Coronary artery (tissue), 2 donors: Measurements from ENCODE around the gene PMF1.

ENCODE experiments used
- DNase-seq: peaks from one replicate; pipeline ENCODE4 v3.0.0-alpha.2; 2017; ENCODE audit warnings: low spot score
- H3K27ac ChIP-seq, 2 donors: fragments of 200-600 bp; sonication (generic); one replicate each; pipeline ENCODE4 v1.5.1; 2016 to 2019
- H3K4me3 ChIP-seq: fragments of 200-600 bp; sonication (generic); 2 replicates; pipeline ENCODE4 v1.5.1; 2016; ENCODE audit warnings: mild to moderate bottlenecking, moderate library complexity
- CTCF ChIP-seq: fragments of 200-600 bp; sonication (generic); IDR thresholded peaks from one replicate; pipeline ENCODE4 v1.5.1; 2019; ENCODE audit warnings: antibody characterized with exemption

The PMF1 gene

GRCh38 chr1:156268336-156268735 lies 55.5 kb downstream of the PMF1 start:
- TF ChIP-seq CTCF, result no peak
- DNase-seq, result no peak
- Histone ChIP-seq H3K27ac (no peak overlapping the region), H3K4me3 (no peak overlapping the region)

GRCh38 chr1:156270314-156270713 lies 57.5 kb downstream of the PMF1 start:
- TF ChIP-seq CTCF, result no peak
- Histone ChIP-seq H3K4me3 (no peak overlapping the region), H3K27ac (no peak overlapping the region)
- no peak for DNase-seq

- Histone ChIP-seq H3K27ac (peak overlapping the region in 1 of 2 donors; percentile 51), H3K4me3 (no peak overlapping the region)
- TF ChIP-seq CTCF, result no peak
- no peak for DNase-seq
Measured at GRCh38 chr1:156276532-156276931, 63.7 kb downstream of the PMF1 start.

GRCh38 chr1:156276966-156277381 lies 64.2 kb downstream of the PMF1 start:
- no peak for DNase-seq
- no peak overlapping the region for H3K4me3 ChIP-seq
- H3K27ac ChIP-seq, result peak overlapping the region in 1 of 2 donors; percentile 51
- TF ChIP-seq CTCF, result no peak

GRCh38 chr1:156279837-156280236 lies 67.0 kb downstream of the PMF1 start:
- Histone ChIP-seq H3K27ac (no peak overlapping the region), H3K4me3 (no peak overlapping the region)
- DNase-seq, result no peak
- TF ChIP-seq CTCF, result no peak

- Histone ChIP-seq H3K27ac (no peak overlapping the region), H3K4me3 (peak overlapping the region; percentile 89)
- no peak for TF ChIP-seq CTCF
- no peak for DNase-seq
Measured at GRCh38 chr1:156281281-156281680, 68.5 kb downstream of the PMF1 start.

GRCh38 chr1:156281693-156282478 lies 69.1 kb downstream of the PMF1 start:
- TF ChIP-seq CTCF, result no peak
- Histone ChIP-seq H3K27ac (peak overlapping the region; percentile 61 to 90), H3K4me3 (peak overlapping the region; percentile 89)
- DNase-seq, result no peak
